Erythroblast (primary cell): Measurements from ENCODE around the gene CNKSR1.

ENCODE experiments used
- GATA1 ChIP-seq: IDR thresholded peaks from 2 replicates; pipeline ENCODE4 v1.6.1; 2011; ENCODE audit warnings: low read depth, mild to moderate bottlenecking, control low read depth, low read length, moderate library complexity
- POLR2A ChIP-seq: IDR thresholded peaks from 2 replicates; pipeline ENCODE4 v1.6.1; 2011; ENCODE audit warnings: mild to moderate bottlenecking, low read length

DNA sequence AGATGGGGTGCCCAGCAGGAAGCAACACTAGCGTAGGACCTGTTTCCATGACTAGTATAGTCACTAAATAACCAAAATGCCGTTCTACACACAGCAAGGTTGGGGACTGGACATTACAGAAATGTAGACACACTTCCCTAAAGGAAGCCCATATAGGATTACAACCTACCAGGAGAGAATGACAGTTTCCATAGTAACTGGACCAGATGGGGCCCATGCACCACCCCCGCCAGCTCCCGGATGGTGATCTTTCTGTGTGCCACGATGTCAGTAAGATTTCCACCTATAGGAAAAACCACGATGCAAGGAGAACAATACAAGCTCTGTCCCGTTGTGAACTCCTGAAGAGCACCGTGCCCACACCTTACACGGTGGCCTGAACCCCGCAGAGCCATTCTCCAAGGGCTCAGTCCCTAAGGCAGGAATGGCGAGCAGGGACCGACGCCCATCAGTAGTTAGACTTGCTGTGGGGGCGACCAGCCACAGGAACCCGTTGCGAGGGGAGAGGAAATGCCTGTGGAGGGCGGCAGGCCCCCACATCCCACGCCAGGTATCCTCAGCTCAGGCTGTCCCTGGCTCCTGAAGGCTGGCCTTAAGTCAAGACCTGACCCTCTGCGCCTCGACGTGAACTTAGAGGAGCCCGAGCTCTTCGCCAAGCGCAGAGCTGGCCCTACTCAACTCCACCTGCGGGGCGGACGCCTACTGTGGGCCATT is 43.1 kb downstream of the CNKSR1 start:
- TF ChIP-seq POLR2A (no peak), GATA1 (no peak)
